CD14-positive monocyte (primary cell): ENCODE data around the gene ZBED2. TPM values are rescaled to one million over a fixed set of nuclear protein-coding genes. Genes with fewer than 3 reads are reported as not detected.

Experiments used
- DNase-seq, 3 donors: peaks; one replicate each; pipeline ENCODE4 v3.0.0-alpha.2; 2011 to 2022
- H2AFZ ChIP-seq: 2 replicates; pipeline ENCODE4 v1.6.0; 2012; ENCODE audit warnings: mild to moderate bottlenecking, low read depth, low read length, inconsistent platforms; ENCODE audit not compliant: insufficient read depth, poor library complexity, severe bottlenecking
- H3K27ac ChIP-seq, 2 donors: 1 replicate in 1 of 2; 2 replicates in 1 of 2; pipeline ENCODE4 v1.5.1; 2012 to 2013; ENCODE audit warnings: low read length in 2 of 2, control low read depth in 1 of 2, inconsistent platforms in 1 of 2, low read depth in 1 of 2, mild to moderate bottlenecking in 1 of 2
- H3K27me3 ChIP-seq, 2 donors: one replicate each; pipeline versions ENCODE4 v1.6.0 to v1.6.1; 2011 to 2013; ENCODE audit warnings: low read length in 2 of 2; ENCODE audit not compliant: control insufficient read depth in 2 of 2, insufficient read depth in 2 of 2
- H3K36me3 ChIP-seq, 2 donors: replicated peaks in 1 of 2; 1 replicate in 1 of 2; 2 replicates in 1 of 2; pipeline versions ENCODE4 v1.5.1 to v1.6.1; 2012 to 2013; ENCODE audit warnings: low read length in 2 of 2, control low read depth in 1 of 2, inconsistent platforms in 1 of 2, mild to moderate bottlenecking in 1 of 2; ENCODE audit not compliant: insufficient read depth in 2 of 2, control insufficient read depth in 1 of 2
- H3K4me1 ChIP-seq, 2 donors: 1 replicate in 1 of 2; 2 replicates in 1 of 2; pipeline versions ENCODE4 v1.5.1 to v1.6.1; 2012 to 2013; ENCODE audit warnings: low read length in 2 of 2, control low read depth in 1 of 2, inconsistent platforms in 1 of 2, mild to moderate bottlenecking in 1 of 2, moderate library complexity in 1 of 2; ENCODE audit not compliant: insufficient read depth in 2 of 2, control insufficient read depth in 1 of 2
- H3K4me2 ChIP-seq: replicated peaks from 2 replicates; pipeline ENCODE3; 2012; ENCODE audit warnings: low read length, moderate library complexity, mild to moderate bottlenecking; ENCODE audit not compliant: poor library complexity, severe bottlenecking; ENCODE audit errors: extremely low read depth
- H3K4me3 ChIP-seq, 3 experiments: fragments of 200-600 bp in 1 of 3; sonication (generic) in 1 of 3; replicated peaks in 1 of 3; 1 replicate in 2 of 3; 2 replicates in 1 of 3; pipeline ENCODE4 v1.5.1; 2011 to 2013; ENCODE audit warnings: low read length in 3 of 3, mild to moderate bottlenecking in 3 of 3, control low read depth in 2 of 3, low read depth in 2 of 3, inconsistent platforms in 1 of 3, moderate library complexity in 1 of 3
- H3K79me2 ChIP-seq: 2 replicates; pipeline ENCODE4 v1.6.0; 2012; ENCODE audit warnings: mild to moderate bottlenecking, control low read depth, inconsistent platforms, low read length, moderate library complexity; ENCODE audit not compliant: insufficient read depth
- H3K9ac ChIP-seq: 2 replicates; pipeline ENCODE4 v1.6.0; 2017; ENCODE audit warnings: low read length, mild to moderate bottlenecking; ENCODE audit not compliant: insufficient read depth, poor library complexity, severe bottlenecking
- H3K9me3 ChIP-seq, 2 donors: replicated peaks in 1 of 2; 1 replicate in 1 of 2; 2 replicates in 1 of 2; pipeline versions ENCODE4 v1.5.1 to v1.6.1; 2012 to 2013; ENCODE audit warnings: low read length in 2 of 2, control low read depth in 1 of 2; ENCODE audit not compliant: control insufficient read depth in 1 of 2, insufficient read depth in 1 of 2
- H4K20me1 ChIP-seq: 2 replicates; pipeline ENCODE4 v1.6.0; 2012; ENCODE audit warnings: mild to moderate bottlenecking, low read length, control low read depth, moderate library complexity; ENCODE audit not compliant: insufficient read depth
- H3K27ac Mint-ChIP-seq, 7 donors: one replicate each; pipeline ENCODE4 v1.8.0; 2020; ENCODE audit warnings: mild to moderate bottlenecking in 7 of 7, mixed read lengths in 7 of 7, moderate library complexity in 6 of 7, inconsistent platforms in 2 of 7
- H3K27me3 Mint-ChIP-seq, 3 donors: one replicate each; pipeline ENCODE4 v1.8.0; 2021 to 2022; ENCODE audit warnings: low read depth in 3 of 3, mild to moderate bottlenecking in 3 of 3, mixed read lengths in 3 of 3, moderate library complexity in 3 of 3, inconsistent platforms in 1 of 3
- H3K36me3 Mint-ChIP-seq, 2 donors: one replicate each; pipeline ENCODE4 v1.8.0; 2020; ENCODE audit warnings: mixed read lengths in 2 of 2, inconsistent platforms in 1 of 2, mild to moderate bottlenecking in 1 of 2
- H3K4me1 Mint-ChIP-seq: one replicate; pipeline ENCODE4 v1.8.0; 2020; ENCODE audit warnings: mild to moderate bottlenecking, mixed read lengths
- H3K4me3 Mint-ChIP-seq, 2 donors: one replicate each; pipeline ENCODE4 v1.8.0; 2020; ENCODE audit warnings: mild to moderate bottlenecking in 2 of 2, mixed read lengths in 2 of 2, moderate library complexity in 1 of 2
- H3K9me3 Mint-ChIP-seq, 7 donors: one replicate each; pipeline ENCODE4 v1.8.0; 2020 to 2022; ENCODE audit warnings: mixed read lengths in 7 of 7, mild to moderate bottlenecking in 6 of 7, moderate library complexity in 6 of 7, inconsistent platforms in 2 of 7
- WGBS: methylation state at CpG from one replicate; pipeline ENCODE4 v1.1.5; 2013; ENCODE audit warnings: missing lambda C conversion rate; ENCODE audit not compliant: insufficient coverage; 5-methylcytosine and 5-hydroxymethylcytosine counted together
- intact Hi-C, 2 donors: fragments of 100-400 bp; cut with micrococcal nuclease; formaldehyde crosslinking; loops; one replicate each; pipeline versions ENCODE4 v1.15.0 to v1.15.1; 2023
- polyA plus RNA-seq, 3 donors: library from polyadenylated mRNA; depleted of rRNA in 1 of 3; unstranded in 2 of 3; stranded (reverse) in 1 of 3; fragments of 300-500 nt in 2 of 3; fragments of >200 nt in 1 of 3; fragmentation: Illumina TruSeq in 2 of 3; gene quantifications; 1 replicate in 2 of 3; 2 replicates in 1 of 3; pipeline ENCODE4 v1.2.3, GENCODE V29; 2012 to 2021
- TF ChIP-seq, protein P1 (sequence below): fragments of 200-600 bp; IDR thresholded peaks from one replicate; pipeline ENCODE4 v1.8.0; 2022; ENCODE audit warnings: antibody characterized with exemption, mild to moderate bottlenecking

The ZBED2 gene
- polyA plus RNA-seq, 3 donors, result not detected

GRCh38 chr3:111594205-111594604, 941 bp downstream of the ZBED2 start:
- Histone ChIP-seq H3K4me3 (no peak overlapping the region), H4K20me1 (no peaks in the 10 kb centered on the region), H3K36me3 (no peaks in the 10 kb centered on the region), H3K9ac (no peak overlapping the region), H3K27me3 (no peaks in the 10 kb centered on the region), H2AFZ (no peak overlapping the region), H3K27ac (no peak overlapping the region), H3K79me2 (no peaks in the 10 kb centered on the region), H3K4me2 (no peak overlapping the region), H3K9me3 (no peaks in the 10 kb centered on the region), H3K4me1 (no peaks in the 10 kb centered on the region)
- no peak overlapping the region for H3K4me3 Mint-ChIP-seq
- H3K27ac Mint-ChIP-seq, result no peak overlapping the region
- H3K4me1 Mint-ChIP-seq, result no peaks in the 10 kb centered on the region
- intact Hi-C loops, result no loop called here
- H3K36me3 Mint-ChIP-seq, result no peaks in the 10 kb centered on the region
- WGBS, result no CpG with 5 or more reads among the region's 2 CpGs
- H3K27me3 Mint-ChIP-seq, result peaks cover 0 to 1% (median 0%) of the 10 kb centered on the region in 3 donors
- peaks cover 0 to 1% (median 0%) of the 10 kb centered on the region in 7 donors for H3K9me3 Mint-ChIP-seq
- TF ChIP-seq, protein P1, sequence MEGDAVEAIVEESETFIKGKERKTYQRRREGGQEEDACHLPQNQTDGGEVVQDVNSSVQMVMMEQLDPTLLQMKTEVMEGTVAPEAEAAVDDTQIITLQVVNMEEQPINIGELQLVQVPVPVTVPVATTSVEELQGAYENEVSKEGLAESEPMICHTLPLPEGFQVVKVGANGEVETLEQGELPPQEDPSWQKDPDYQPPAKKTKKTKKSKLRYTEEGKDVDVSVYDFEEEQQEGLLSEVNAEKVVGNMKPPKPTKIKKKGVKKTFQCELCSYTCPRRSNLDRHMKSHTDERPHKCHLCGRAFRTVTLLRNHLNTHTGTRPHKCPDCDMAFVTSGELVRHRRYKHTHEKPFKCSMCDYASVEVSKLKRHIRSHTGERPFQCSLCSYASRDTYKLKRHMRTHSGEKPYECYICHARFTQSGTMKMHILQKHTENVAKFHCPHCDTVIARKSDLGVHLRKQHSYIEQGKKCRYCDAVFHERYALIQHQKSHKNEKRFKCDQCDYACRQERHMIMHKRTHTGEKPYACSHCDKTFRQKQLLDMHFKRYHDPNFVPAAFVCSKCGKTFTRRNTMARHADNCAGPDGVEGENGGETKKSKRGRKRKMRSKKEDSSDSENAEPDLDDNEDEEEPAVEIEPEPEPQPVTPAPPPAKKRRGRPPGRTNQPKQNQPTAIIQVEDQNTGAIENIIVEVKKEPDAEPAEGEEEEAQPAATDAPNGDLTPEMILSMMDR, result no peak
- no peak for DNase-seq

GRCh38 chr3:111593666-111594065, 1.5 kb downstream of the ZBED2 start:
- Mint-ChIP-seq H3K36me3 (no peaks in the 10 kb centered on the region), H3K27ac (peak overlapping the region in 1 of 7 donors; percentile 76), H3K9me3 (peaks cover 0 to 4% (median 0%) of the 10 kb centered on the region in 7 donors), H3K27me3 (peaks cover 0 to 1% (median 0%) of the 10 kb centered on the region in 3 donors), H3K4me3 (no peak overlapping the region), H3K4me1 (no peaks in the 10 kb centered on the region)
- Histone ChIP-seq H3K4me3 (no peak overlapping the region), H3K36me3 (no peaks in the 10 kb centered on the region), H3K79me2 (no peaks in the 10 kb centered on the region), H2AFZ (no peak overlapping the region), H3K4me2 (no peak overlapping the region), H3K9me3 (no peaks in the 10 kb centered on the region), H3K27me3 (no peaks in the 10 kb centered on the region), H3K9ac (no peak overlapping the region), H3K4me1 (no peaks in the 10 kb centered on the region), H3K27ac (no peak overlapping the region), H4K20me1 (no peaks in the 10 kb centered on the region)
- DNase-seq, result no peak
- intact Hi-C loops, result no loop called here
- 96% methylated on average over 4 of the region's 9 CpGs for WGBS
- TF ChIP-seq, protein P1, result no peak
